Measurements from ENCODE around the gene CNTN5.
"Not testable (repeated sequence)": the region's sequence is repeated elsewhere in the genome, so short reads cannot be mapped to it uniquely, and the experiment has no call there.

Gene CNTN5

DNA sequence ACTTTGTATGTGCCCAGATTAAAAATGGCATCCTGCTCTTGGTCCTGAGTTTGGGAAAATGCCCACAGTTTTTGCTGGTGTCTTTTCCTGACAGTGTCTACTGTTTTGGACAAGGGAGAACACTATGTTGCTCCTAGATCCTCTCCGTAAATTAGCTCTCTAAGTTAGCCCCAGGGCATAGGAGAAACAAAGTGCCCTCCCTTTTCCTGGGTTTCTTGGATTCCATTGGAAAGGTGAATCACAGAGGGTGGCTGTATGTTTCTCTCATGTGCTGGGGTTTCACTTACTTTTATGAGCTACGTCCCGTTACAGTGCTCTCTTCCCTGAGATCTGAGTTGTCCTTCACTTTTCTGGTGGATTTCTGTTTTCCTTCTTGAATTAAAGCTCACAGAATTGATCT lies 782.8 kb downstream of the CNTN5 start:
- DNase-seq = no peak

GRCh38 chr11:99812516-99812915 lies 791.8 kb downstream of the CNTN5 start:
- DNase-seq = no peak

DNA sequence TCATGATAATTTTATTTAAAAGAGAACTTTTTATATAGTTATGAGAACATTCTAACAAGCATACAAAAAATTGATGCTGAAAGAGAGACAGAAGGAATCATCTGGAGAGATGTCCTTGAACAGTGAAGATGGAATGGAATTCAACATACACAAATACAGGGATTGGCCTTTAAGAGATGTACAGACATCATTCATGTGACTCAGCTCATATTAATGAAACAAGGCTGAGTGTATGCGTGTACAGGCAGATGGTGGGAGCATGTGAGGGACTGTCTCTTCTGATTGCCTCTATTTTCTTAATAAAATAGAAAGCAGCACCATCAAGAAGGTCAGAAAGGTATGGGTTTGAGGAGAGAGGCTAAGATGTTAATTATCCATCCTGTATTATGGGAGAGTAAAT lies 793.3 kb downstream of the CNTN5 start:
- DNase-seq = no peak

DNA sequence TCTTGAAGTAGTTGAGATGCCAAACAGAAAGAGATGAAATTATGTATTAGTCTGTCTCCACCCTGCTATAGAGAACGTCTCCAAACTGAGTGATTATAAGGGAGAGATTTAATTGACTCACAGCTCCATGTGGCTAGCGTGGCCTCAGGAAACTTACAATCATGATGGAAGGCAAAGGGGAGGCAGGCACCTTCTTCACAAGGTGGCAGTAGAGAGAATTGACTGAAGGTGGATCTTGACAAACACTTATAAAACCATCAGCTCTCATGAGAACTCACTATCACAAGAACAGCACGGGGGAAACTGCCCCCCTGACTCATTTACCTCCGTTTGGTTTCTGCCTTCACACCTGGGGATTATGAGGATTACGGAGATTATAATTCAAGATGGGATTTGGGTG lies 794.0 kb downstream of the CNTN5 start:
- DNase-seq = no peak

- no peak for DNase-seq
Measured at GRCh38 chr11:99818991-99819390, 798.2 kb downstream of the CNTN5 start.

GRCh38 chr11:99822846-99823565 lies 802.3 kb downstream of the CNTN5 start:
- no peak for DNase-seq

GRCh38 chr11:99836739-99837138 lies 816.0 kb downstream of the CNTN5 start:
- DNase-seq = not testable (repeated sequence)

DNA sequence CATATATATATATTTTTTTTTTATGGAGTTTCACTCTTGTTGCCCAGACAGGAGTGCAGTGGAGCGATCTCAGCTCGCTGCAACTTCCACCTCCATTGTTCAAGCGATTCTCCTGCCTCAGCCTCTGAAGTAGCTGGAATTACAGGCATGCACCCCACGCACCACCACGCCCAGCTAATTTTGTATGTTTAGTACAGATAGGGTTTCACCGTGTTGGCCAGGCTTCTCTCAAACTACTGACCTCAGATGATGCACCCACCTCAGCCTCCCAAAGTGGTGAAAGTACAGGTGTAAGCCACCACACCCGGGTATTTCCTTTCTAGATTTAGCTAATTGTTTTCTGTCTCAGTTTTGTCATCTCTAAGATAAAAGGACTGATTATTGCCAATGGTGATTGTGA lies 821.1 kb downstream of the CNTN5 start:
- no peak for DNase-seq

DNA sequence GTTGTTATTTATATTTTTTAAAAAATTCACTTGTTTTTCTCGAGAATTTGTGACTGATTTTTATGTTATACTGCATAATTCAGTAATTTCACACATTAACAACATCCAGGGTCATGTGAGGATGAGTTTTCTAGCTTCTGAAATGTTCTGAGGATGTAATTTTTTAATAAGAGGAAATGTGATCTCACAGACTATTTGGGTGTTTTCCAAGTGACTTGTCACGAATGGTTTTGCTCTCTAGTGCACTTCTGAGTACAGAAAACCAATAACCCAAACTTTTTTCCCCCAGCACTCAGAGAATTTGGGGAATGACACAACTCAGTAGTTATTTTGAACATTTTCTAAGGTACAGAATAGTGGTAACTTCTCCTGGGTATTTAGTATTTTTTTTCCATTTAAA lies 845.2 kb downstream of the CNTN5 start:
- no peak for DNase-seq

DNA sequence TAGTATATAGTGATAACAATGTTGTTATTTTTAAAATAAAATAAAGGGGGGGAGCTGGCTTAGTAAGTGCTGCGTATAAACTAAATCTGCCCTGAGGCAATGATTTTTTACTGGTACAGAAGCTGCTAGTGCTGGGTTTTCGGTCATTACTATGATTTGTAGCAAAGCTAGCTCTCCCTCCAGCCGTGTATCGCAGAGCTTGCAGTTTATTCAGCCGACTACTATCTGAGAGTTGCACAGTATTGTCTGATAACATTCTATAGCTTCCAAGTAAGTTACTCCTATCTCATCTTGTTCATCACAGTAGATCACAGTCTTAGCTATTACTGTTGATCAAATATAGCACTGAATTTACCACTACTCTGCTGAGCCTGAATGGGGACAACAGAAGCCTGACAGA lies 860.9 kb downstream of the CNTN5 start:
- no peak for DNase-seq

GRCh38 chr11:99884750-99885149 lies 864.0 kb downstream of the CNTN5 start:
- DNase-seq = no peak

DNA sequence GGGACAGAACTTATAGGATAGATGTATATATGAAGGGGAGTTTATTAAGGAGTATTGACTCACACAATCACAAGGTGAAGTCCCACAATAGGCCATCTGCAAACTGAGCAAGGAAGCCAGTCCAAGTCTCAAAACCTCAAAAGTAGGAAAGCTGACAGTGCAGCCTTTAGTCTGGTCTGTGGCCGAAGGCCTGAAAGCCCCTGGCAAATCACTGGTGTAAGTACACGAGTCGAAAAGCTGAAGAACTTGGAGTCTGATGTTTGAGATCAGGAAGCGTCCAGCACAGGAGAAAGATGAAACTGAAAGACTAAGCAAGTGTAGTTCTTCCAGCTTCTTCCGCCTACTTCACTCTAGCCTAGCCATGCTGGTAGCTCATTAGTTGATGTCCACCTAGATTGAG lies 866.7 kb downstream of the CNTN5 start:
- DNase-seq = no peak

GRCh38 chr11:99893811-99894210 lies 873.1 kb downstream of the CNTN5 start:
- DNase-seq = no peak

DNA sequence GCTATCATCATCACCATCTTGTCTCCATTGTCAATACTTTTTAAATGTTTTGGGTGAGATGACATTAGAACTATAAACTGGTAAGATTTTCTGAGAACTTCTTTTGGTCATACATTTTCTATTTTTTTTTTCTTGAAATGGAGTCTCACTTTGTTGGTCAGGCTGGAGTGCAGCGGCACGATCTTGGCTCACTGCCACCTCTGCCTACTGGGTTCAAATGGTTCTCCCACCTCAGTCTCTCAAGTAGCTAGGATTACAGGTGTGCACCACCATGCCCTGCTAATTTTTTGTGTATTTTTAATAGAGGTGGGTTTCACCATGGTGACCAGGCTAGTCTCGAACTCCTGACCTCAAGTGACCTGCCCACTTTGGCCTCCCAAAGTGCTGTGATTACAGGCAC lies 880.4 kb downstream of the CNTN5 start:
- no peak for DNase-seq

DNA sequence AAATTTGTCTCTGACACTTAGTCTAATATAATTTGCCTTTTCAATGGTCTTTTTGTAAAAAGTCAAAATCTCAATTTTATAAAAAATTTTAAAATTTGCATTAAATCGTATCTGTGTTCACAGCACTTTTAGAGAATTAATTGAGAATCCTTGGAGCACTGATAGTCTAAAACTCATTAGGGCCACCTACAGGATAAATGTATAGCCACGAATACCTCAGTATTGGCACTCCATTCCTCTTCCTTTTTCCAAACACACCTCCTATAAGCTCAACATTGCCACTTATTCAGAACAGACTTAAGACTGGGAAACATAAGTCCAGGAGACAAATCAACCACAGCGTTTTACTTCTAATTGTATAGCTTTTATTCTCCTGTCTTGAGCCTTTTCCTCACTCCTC lies 890.4 kb downstream of the CNTN5 start:
- no peak for DNase-seq

DNA sequence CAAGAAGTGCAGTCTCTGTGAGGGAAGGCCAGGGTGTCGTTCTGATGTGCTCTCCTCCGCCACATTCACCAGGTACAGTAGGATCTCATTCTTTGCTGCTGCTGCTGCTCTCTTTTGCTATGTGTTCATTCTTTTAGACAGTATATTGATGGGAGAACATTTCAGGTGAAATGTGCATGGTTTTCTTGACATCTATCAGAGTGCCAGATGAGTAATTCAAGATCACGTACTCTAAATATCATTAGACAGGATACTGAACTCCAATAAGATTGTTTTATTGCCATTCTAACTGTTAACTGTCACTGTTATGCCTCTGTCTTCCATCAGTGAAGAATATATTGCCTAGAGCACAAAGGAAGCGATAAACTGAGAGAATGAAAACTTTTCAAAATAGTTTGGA lies 895.3 kb downstream of the CNTN5 start:
- no peak for DNase-seq

DNA sequence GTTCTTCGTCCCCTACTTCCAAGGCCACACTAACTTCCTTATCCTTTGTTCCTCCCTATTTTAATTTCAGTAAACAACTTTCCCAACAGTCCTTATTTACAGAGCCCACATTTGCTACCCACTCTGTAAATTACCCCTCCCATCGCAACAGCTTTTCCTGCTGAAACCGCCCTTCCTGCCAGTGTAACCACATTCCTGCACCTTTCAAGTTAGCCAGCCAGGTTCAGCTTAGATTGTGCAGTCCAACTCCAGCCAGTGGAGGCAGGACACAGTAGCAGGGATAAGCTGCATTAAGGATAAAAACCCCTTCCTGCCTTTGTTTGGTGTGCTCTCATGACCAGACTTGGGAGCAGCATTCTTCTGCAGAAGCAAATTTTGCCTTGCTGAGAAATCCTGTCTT lies 898.0 kb downstream of the CNTN5 start:
- DNase-seq = no peak

DNA sequence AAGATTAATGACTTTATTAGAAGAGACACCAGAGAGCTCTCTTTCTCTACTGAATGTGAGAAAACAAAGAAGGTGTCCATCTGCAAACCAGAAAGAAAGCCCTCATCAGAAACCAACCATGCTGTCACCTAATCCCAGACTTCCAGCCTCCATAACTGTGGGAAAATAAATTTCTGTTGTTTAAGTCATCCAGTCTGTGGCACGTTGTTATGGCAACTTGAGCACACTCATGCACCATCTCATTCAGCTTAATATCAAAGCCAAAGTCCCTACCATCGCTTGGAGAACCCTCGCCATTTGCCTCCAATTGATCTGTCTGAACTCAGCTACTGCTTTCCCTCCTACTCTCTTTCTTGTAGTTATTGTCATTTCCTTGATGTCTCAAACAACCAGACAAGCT lies 900.2 kb downstream of the CNTN5 start:
- DNase-seq = no peak

DNA sequence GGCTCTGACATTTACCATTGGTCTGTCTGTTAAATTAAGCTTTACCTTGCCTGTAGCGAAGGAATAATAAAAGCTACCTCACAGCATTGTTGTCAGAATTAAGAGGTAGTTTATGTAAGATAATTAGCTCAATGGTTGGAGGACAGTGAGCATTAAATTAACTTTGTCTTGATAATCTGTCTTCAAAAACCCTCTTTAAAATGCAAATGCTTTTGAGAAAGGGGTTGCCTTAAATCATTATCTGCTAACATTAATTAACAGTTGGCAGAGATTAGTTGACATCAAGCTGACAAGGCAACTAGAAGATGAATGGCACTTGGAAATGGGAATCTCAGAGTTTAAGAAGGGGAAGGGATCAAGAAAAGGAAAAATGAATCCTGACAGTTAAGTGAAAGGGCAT lies 905.2 kb downstream of the CNTN5 start:
- no peak for DNase-seq

DNA sequence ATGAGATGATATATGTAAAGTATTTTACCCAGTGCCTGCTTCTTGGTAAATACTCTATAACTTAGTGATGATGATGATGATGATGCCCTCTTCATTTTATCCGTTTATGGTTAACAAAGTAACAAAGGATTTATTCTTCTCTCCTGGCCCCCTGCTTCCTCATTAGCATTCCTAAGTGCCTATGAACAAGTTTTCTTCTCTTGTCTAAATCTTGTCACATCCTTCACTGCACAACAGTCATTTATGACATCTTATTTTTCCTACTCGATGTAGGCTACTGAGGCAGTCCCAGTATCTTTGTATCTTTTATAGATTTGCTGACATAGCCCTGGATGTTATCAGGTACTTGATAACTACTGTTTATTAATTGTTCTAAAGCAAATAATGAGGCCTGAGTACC lies 911.9 kb downstream of the CNTN5 start:
- DNase-seq = no peak

DNA sequence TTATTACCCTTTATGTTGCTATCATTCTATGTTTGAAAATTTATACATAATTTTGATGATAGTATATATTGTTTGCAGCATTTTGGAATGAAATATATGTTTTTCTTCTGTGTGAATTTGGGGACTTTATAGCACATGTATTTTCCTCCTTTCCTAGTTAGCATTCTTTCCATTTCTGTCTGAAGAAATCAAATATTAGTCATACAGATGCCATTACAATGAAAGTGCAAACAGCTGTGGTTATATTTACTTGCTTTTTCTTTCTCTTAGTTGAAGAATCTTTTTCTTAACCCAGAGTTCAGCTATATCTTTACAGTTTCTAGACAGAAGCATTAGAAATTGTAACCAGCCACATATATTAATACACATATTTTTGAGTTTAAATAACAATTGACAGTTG lies 913.3 kb downstream of the CNTN5 start:
- no peak for DNase-seq

- DNase-seq = no peak
Measured at GRCh38 chr11:99937330-99937729, 916.6 kb downstream of the CNTN5 start.

DNA sequence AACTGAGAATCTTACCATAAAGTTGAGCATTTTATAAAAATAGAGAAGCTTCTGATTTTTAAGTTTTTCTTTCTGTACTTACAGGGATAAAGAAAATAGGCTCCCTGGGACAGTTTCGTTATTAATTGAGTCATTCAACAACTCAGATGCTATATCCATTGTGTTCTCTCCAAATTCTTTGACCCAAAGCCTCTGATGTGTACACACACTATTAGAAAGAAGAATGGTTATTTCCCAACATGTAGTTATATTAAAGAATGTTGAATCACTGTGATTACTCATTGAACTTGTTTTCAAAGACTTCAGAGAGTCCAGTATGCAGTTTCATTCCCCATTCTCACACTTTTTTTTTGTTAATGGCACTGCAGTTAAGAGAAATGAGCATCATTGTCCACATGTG lies 932.1 kb downstream of the CNTN5 start:
- DNase-seq = no peak

DNA sequence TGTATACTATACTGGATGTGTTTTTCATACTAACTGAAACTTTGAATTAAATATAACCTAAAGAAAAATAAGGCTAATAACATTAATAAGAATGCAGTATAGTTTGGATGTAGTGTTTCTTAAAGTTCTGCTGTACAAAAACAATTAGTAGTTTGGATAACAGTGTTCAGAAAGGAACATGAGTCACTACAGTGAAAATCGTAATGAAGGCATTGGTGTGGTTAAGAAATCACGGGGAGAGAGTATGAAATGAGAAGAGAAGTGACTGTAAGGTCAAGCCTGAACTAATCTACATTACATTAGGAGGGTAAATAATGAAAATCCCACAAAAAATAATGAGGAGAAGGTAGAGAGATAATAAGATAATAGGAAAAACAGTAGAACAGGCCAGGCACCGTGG lies 939.8 kb downstream of the CNTN5 start:
- DNase-seq = no peak

- no peak for DNase-seq
Measured at GRCh38 chr11:99968336-99968735, 947.6 kb downstream of the CNTN5 start.

DNA sequence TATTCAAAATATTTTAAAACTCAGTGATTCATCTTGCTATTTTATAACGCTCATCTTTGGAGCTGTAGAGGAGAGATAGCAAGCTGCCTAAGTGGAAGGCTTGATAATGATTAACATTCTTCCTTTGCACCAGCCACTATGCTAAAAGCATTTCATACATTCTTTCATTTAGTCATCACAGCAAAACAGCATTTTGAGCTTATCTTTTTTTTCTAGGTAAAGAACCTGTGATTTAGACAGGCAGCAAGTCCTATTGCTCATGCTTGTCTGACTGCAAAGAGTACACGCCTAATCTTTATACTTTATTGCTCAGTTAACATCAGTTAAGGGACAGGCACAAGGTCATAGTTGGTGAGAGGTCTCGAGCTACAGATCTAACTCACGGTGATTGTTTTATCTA lies 953.2 kb downstream of the CNTN5 start:
- DNase-seq = no peak
